Mammary epithelial cell (primary cell): ENCODE results near the gene BCL11B.

Experiments used
- EZH2 ChIP-seq: IDR thresholded peaks from 2 replicates; pipeline ENCODE4 v1.6.1; 2012; ENCODE audit warnings: low read length, inconsistent platforms, borderline replicate concordance
- TF ChIP-seq, protein P1 (sequence below), 2 donors: IDR thresholded peaks in 1 of 2; conservative IDR thresholded peaks in 1 of 2; 2 replicates each; pipeline ENCODE4 v1.5.1; 2011 to 2012; ENCODE audit warnings: inconsistent platforms in 2 of 2, low read length in 2 of 2, mild to moderate bottlenecking in 2 of 2, control low read depth in 1 of 2, low read depth in 1 of 2; ENCODE audit not compliant: insufficient read depth in 1 of 2; ENCODE audit errors: extremely low read depth in 1 of 2

DNA sequence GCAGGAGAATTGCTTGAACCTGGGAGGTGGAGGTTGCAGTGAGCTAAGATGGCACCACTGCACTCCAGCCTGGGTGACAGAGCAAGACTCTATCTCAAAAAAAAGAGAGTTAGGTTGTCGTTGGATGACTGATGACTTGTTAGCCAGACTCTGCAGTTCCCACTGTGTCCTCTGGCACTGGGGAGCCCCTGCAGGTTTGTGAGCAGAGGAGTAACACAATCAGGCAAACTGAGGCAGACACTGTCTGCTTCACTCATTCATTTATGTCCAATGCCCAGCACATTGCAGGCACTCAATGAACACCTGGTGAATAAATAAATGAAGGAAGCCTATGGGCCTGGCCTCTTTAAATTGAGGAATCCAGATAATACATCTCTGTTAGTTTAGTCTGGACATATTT is 41.2 kb upstream of the BCL11B start:
- TF ChIP-seq, protein P1, sequence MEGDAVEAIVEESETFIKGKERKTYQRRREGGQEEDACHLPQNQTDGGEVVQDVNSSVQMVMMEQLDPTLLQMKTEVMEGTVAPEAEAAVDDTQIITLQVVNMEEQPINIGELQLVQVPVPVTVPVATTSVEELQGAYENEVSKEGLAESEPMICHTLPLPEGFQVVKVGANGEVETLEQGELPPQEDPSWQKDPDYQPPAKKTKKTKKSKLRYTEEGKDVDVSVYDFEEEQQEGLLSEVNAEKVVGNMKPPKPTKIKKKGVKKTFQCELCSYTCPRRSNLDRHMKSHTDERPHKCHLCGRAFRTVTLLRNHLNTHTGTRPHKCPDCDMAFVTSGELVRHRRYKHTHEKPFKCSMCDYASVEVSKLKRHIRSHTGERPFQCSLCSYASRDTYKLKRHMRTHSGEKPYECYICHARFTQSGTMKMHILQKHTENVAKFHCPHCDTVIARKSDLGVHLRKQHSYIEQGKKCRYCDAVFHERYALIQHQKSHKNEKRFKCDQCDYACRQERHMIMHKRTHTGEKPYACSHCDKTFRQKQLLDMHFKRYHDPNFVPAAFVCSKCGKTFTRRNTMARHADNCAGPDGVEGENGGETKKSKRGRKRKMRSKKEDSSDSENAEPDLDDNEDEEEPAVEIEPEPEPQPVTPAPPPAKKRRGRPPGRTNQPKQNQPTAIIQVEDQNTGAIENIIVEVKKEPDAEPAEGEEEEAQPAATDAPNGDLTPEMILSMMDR (conservative IDR thresholded peaks at IDR 0.05 in 1 of 2, IDR thresholded peaks at IDR 0.05 in 1 of 2; ENCODE audit: extremely low read depth in 1 of 2, insufficient read depth in 1 of 2, low read depth in 1 of 2, low read length in 2 of 2) = no peak
- TF ChIP-seq EZH2 = no peak
